GM18526 (cell line): ENCODE results near the gene LILRA6.
"Not testable (repeated sequence)": the region's sequence is repeated elsewhere in the genome, so short reads cannot be mapped to it uniquely, and the experiment has no call there.

Source experiments
- POLR2A ChIP-seq: IDR thresholded peaks from 3 replicates; pipeline ENCODE4 v1.6.1; 2011; ENCODE audit not compliant: insufficient read length; ENCODE audit errors: extremely low read depth

Gene LILRA6

GRCh38 chr19:54255105-54255775 is 12.7 kb upstream of the LILRA6 start:
- TF ChIP-seq POLR2A, result no peak

GRCh38 chr19:54254195-54254906 is 11.8 kb upstream of the LILRA6 start:
- TF ChIP-seq POLR2A, result no peak

- TF ChIP-seq POLR2A, result no peak
Observed at GRCh38 chr19:54253331-54254194, 11.0 kb upstream of the LILRA6 start.

- no peak for TF ChIP-seq POLR2A
Observed at GRCh38 chr19:54252845-54253244, 10.3 kb upstream of the LILRA6 start.

- no peak for TF ChIP-seq POLR2A
Observed at GRCh38 chr19:54252243-54252642, 9.7 kb upstream of the LILRA6 start.

- TF ChIP-seq POLR2A, result no peak
Observed at GRCh38 chr19:54248016-54248601, 5.5 kb upstream of the LILRA6 start.

GRCh38 chr19:54247106-54247930 is 4.7 kb upstream of the LILRA6 start:
- no peak for TF ChIP-seq POLR2A

- TF ChIP-seq POLR2A, result no peak
Observed at GRCh38 chr19:54245936-54246335, 3.3 kb upstream of the LILRA6 start.

GRCh38 chr19:54233941-54234340 is 8.6 kb downstream of the LILRA6 start:
- TF ChIP-seq POLR2A, result no peak

GRCh38 chr19:54231077-54231931 is 11.3 kb downstream of the LILRA6 start:
- no peak for TF ChIP-seq POLR2A

- TF ChIP-seq POLR2A, result no peak
Observed at GRCh38 chr19:54230031-54230430, 12.6 kb downstream of the LILRA6 start.

GRCh38 chr19:54229146-54229545 is 13.4 kb downstream of the LILRA6 start:
- TF ChIP-seq POLR2A, result no peak

GRCh38 chr19:54222474-54223276 is 19.9 kb downstream of the LILRA6 start, which contains the start of gene LILRB3:
Gene LILRB3 (minus strand): TSS chr19:54223007. CDS start chr19:54222976, 31 bp downstream.
- not testable (repeated sequence) for TF ChIP-seq POLR2A
